HepG2 (cell line): ENCODE measurements around the gene ANKRD65. TPM values are rescaled to one million over a fixed set of nuclear protein-coding genes. Genes with fewer than 3 reads are reported as not detected.

Experiments
- BATF2 ChIP-seq: sonication (generic); formaldehyde crosslinking; IDR thresholded peaks from 2 replicates; pipeline ENCODE4 v1.8.0; 2022; ENCODE audit warnings: mild to moderate bottlenecking, missing genetic modification reagents, moderate library complexity
- CHD2 ChIP-seq: IDR thresholded peaks from 2 replicates; pipeline ENCODE4 v1.6.1; 2011; ENCODE audit warnings: low read depth, low read length, improper control_type of control experiment
- DDIT3 ChIP-seq: sonication (generic); formaldehyde crosslinking; IDR thresholded peaks from 2 replicates; pipeline ENCODE4 v1.4.0; 2020; ENCODE audit warnings: mild to moderate bottlenecking, missing genetic modification reagents
- DNMT1 ChIP-seq: sonication (generic); formaldehyde crosslinking; IDR thresholded peaks from 2 replicates; pipeline ENCODE4 v1.5.1; 2020; ENCODE audit warnings: mild to moderate bottlenecking, missing genetic modification reagents
- GLI4 ChIP-seq: sonication (generic); formaldehyde crosslinking; IDR thresholded peaks from 2 replicates; pipeline ENCODE4 v1.5.1; 2020; ENCODE audit warnings: missing genetic modification reagents, mild to moderate bottlenecking, moderate library complexity, borderline replicate concordance
- HNRNPH1 ChIP-seq: fragments of 200-400 bp; formaldehyde crosslinking; optimal IDR thresholded peaks from 2 replicates; pipeline ENCODE3; 2017; ENCODE audit warnings: mild to moderate bottlenecking, low read depth, low read length
- KAT2B ChIP-seq: fragments of 150-350 bp; IDR thresholded peaks from 2 replicates; pipeline ENCODE4 v1.6.1; 2014; ENCODE audit warnings: low read depth, low read length, borderline replicate concordance
- PTBP1 ChIP-seq: fragments of 200-400 bp; formaldehyde crosslinking; IDR thresholded peaks from 2 replicates; pipeline ENCODE4 v1.6.1; 2018; ENCODE audit warnings: low read length, low read depth; ENCODE audit not compliant: poor library complexity, severe bottlenecking
- RBM22 ChIP-seq: fragments of 200-400 bp; formaldehyde crosslinking; optimal IDR thresholded peaks from 2 replicates; pipeline ENCODE3; 2017; ENCODE audit warnings: mild to moderate bottlenecking, low read length, moderate library complexity
- SMARCC2 ChIP-seq: fragments of 450-650 bp; IDR thresholded peaks from 2 replicates; pipeline ENCODE4 v1.6.1; 2017; ENCODE audit warnings: antibody characterized with exemption, mild to moderate bottlenecking
- TGIF2 ChIP-seq: IDR thresholded peaks from 2 replicates; pipeline ENCODE4 v1.6.1; 2016; ENCODE audit warnings: control low read depth, missing compliant biosample characterization
- TIGD3 ChIP-seq: sonication (generic); formaldehyde crosslinking; IDR thresholded peaks from 2 replicates; pipeline ENCODE4 v1.5.1; 2020; ENCODE audit warnings: mild to moderate bottlenecking, missing genetic modification reagents, borderline replicate concordance
- ZEB1 ChIP-seq: IDR thresholded peaks from 2 replicates; pipeline ENCODE4 v1.6.1; 2012; ENCODE audit warnings: mild to moderate bottlenecking, low read depth, inconsistent platforms; ENCODE audit not compliant: insufficient replicate concordance
- ZFP1 ChIP-seq: IDR thresholded peaks from 2 replicates; pipeline ENCODE4 v1.6.1; 2016
- ZFP62 ChIP-seq: sonication (generic); formaldehyde crosslinking; IDR thresholded peaks from 2 replicates; pipeline ENCODE4 v1.4.0; 2020; ENCODE audit warnings: missing genetic modification reagents
- ZNF652 ChIP-seq: IDR thresholded peaks from 2 replicates; pipeline ENCODE4 v1.6.1; 2016; ENCODE audit warnings: low read depth, borderline replicate concordance
- ZNF704 ChIP-seq: sonication (generic); formaldehyde crosslinking; IDR thresholded peaks from 2 replicates; pipeline ENCODE4 v1.8.1; 2023; ENCODE audit warnings: mild to moderate bottlenecking, inconsistent platforms, moderate library complexity, missing genetic modification reagents, borderline replicate concordance
- ZNF710 ChIP-seq: sonication (generic); formaldehyde crosslinking; IDR thresholded peaks from 2 replicates; pipeline ENCODE4 v1.5.0; 2020; ENCODE audit warnings: mild to moderate bottlenecking, missing genetic modification reagents, borderline replicate concordance
- ZNF792 ChIP-seq: IDR thresholded peaks from 2 replicates; pipeline ENCODE4 v1.6.1; 2016
- polyA plus RNA-seq, 8 experiments: library from polyadenylated mRNA; depleted of rRNA in 3 of 8; stranded (reverse) in 7 of 8; unstranded in 1 of 8; fragments of >200 nt; fragmentation: Illumina TruSeq in 4 of 8; extraction: Trizol in 4 of 8; gene quantifications; 2 replicates each; pipeline versions ENCODE4 v1.2.1 to v1.2.3, GENCODE V29; 2011 to 2016; ENCODE audit warnings: low read depth in 4 of 8, missing spikeins in 1 of 8, mixed read lengths in 1 of 8; ENCODE audit not compliant: insufficient read depth in 1 of 8
- total RNA-seq, 5 experiments: library from RNA; depleted of rRNA; stranded (reverse); fragments of >200 nt; fragmentation: Illumina TruSeq; extraction: Trizol; gene quantifications; 2 replicates each; pipeline ENCODE4 v1.2.3, GENCODE V29; 2016; ENCODE audit warnings: low read depth in 1 of 5
- TF ChIP-seq, protein P1 (sequence below): sonication (generic); formaldehyde crosslinking; conservative IDR thresholded peaks from 2 replicates; pipeline ENCODE4 v1.5.0; 2020; ENCODE audit warnings: missing genetic modification reagents
- TF ChIP-seq, protein P2 (sequence below): sonication (generic); formaldehyde crosslinking; IDR thresholded peaks from 2 replicates; pipeline ENCODE4 v1.4.0; 2020; ENCODE audit warnings: mild to moderate bottlenecking, missing genetic modification reagents
- TF ChIP-seq, protein P3 (sequence below): sonication (generic); formaldehyde crosslinking; IDR thresholded peaks from 2 replicates; pipeline ENCODE4 v1.4.0; 2020; ENCODE audit warnings: missing genetic modification reagents, borderline replicate concordance

ANKRD65 gene
- total and polyA plus RNA-seq, 2 of the 13 experiments (the other 11 are each of a cell fraction or from before 2014, with no cell fraction given): 12.1 to 30.1 TPM

DNA sequence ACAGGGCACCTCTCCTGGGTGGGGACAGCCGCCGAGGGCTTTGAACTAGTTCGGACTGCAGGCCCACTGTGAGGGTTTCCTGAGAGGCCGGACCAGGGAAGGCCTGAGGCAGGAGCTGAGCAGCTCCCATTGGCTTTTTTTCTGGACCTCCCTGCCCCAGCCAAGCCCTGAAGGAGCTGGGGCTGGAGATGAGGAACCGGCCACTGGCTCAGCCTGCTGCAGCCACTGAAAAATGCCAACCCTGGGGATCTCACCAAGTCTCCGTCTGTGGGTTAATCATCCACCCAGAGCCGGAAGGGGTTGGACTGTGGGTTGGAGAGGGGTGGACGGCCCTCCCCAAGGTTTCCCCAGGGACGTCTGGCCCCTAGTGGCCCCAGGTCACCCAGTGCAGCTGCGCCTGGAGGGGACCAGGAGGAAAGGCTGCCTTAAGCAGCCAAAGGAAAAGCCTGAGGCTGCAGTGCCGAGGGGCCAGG lies 16.9 kb upstream of the ANKRD65 start (continued):
- TF ChIP-seq ZEB1: no peak
- TF ChIP-seq RBM22: no peak
- no peak for TF ChIP-seq DDIT3 (CRISPR knock-in tag)
- no peak for TF ChIP-seq ZFP1 (CRISPR knock-in tag)
- TF ChIP-seq, protein P1, sequence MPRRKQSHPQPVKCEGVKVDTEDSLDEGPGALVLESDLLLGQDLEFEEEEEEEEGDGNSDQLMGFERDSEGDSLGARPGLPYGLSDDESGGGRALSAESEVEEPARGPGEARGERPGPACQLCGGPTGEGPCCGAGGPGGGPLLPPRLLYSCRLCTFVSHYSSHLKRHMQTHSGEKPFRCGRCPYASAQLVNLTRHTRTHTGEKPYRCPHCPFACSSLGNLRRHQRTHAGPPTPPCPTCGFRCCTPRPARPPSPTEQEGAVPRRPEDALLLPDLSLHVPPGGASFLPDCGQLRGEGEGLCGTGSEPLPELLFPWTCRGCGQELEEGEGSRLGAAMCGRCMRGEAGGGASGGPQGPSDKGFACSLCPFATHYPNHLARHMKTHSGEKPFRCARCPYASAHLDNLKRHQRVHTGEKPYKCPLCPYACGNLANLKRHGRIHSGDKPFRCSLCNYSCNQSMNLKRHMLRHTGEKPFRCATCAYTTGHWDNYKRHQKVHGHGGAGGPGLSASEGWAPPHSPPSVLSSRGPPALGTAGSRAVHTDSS (CRISPR knock-in tag): no peak
- TF ChIP-seq TGIF2: no peak
- no peak for TF ChIP-seq TIGD3
- no peak for TF ChIP-seq GLI4 (CRISPR knock-in tag)
- TF ChIP-seq, protein P2, sequence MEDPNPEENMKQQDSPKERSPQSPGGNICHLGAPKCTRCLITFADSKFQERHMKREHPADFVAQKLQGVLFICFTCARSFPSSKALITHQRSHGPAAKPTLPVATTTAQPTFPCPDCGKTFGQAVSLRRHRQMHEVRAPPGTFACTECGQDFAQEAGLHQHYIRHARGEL (CRISPR knock-in tag): no peak
- no peak for TF ChIP-seq ZNF652 (CRISPR knock-in tag)
- 0 out of 2 replicates have a peak, but pooled peaks have one; percentile 30 for TF ChIP-seq ZNF792 (CRISPR knock-in tag)
- TF ChIP-seq ZNF704 (CRISPR knock-in tag): no peak
- TF ChIP-seq HNRNPH1: no peak
- TF ChIP-seq CHD2: no peak
- TF ChIP-seq DNMT1 (CRISPR knock-in tag): no peak
- TF ChIP-seq, protein P3, sequence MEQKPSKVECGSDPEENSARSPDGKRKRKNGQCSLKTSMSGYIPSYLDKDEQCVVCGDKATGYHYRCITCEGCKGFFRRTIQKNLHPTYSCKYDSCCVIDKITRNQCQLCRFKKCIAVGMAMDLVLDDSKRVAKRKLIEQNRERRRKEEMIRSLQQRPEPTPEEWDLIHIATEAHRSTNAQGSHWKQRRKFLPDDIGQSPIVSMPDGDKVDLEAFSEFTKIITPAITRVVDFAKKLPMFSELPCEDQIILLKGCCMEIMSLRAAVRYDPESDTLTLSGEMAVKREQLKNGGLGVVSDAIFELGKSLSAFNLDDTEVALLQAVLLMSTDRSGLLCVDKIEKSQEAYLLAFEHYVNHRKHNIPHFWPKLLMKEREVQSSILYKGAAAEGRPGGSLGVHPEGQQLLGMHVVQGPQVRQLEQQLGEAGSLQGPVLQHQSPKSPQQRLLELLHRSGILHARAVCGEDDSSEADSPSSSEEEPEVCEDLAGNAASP (CRISPR knock-in tag): peak; percentile 74; the same call in 1 of the 2 replicates
- no peak for TF ChIP-seq ZFP62
- no peak for TF ChIP-seq BATF2 (CRISPR knock-in tag)
- TF ChIP-seq KAT2B: no peak
- no peak for TF ChIP-seq SMARCC2
- no peak for TF ChIP-seq PTBP1
- TF ChIP-seq ZNF710: 0 out of 2 replicates have a peak, but pooled peaks have one; percentile 31
